HG02852 (cell line): ENCODE results near the gene LRRC37A.
A peak's percentile ranks its signal among the peaks of the same experiment; 100 is the strongest.
"Not testable (repeated sequence)": the region's sequence is repeated elsewhere in the genome, so short reads cannot be mapped to it uniquely, and the experiment has no call there.

Experiments
- ATAC-seq: cut with Tn5 transposase; IDR thresholded peaks from one replicate; pipeline ENCODE4 v1.9.1; 2021; ENCODE audit warnings: mild to moderate bottlenecking, moderate library complexity; ENCODE audit not compliant: unreplicated experiment

LRRC37A gene

GRCh38 chr17:46294831-46295230 is at the start of gene LRRC37A:
TSS of gene LRRC37A (plus strand) at chr17:46295131. CDS start at chr17:46295134, 3 bp downstream.
- ATAC-seq: not testable (repeated sequence)

- not testable (repeated sequence) for ATAC-seq
Observed at GRCh38 chr17:46249153-46249552, 45.8 kb upstream of the LRRC37A start.

- not testable (repeated sequence) for ATAC-seq
Observed at GRCh38 chr17:46252804-46253203, 42.1 kb upstream of the LRRC37A start.

GRCh38 chr17:46253722-46254121 is 41.2 kb upstream of the LRRC37A start:
- not testable (repeated sequence) for ATAC-seq

- ATAC-seq: not testable (repeated sequence)
Observed at GRCh38 chr17:46254215-46254614, 40.7 kb upstream of the LRRC37A start.

- not testable (repeated sequence) for ATAC-seq
Observed at GRCh38 chr17:46256369-46256768, 38.6 kb upstream of the LRRC37A start.

GRCh38 chr17:46259845-46260661 is 34.9 kb upstream of the LRRC37A start:
- ATAC-seq: not testable (repeated sequence)

GRCh38 chr17:46262271-46262670 is 32.7 kb upstream of the LRRC37A start:
- no peak for ATAC-seq

- no peak for ATAC-seq
Observed at GRCh38 chr17:46264456-46265198, 30.3 kb upstream of the LRRC37A start.

- not testable (repeated sequence) for ATAC-seq
Observed at GRCh38 chr17:46266063-46266655, 28.8 kb upstream of the LRRC37A start.

GRCh38 chr17:46266656-46267544 is 28.0 kb upstream of the LRRC37A start:
- ATAC-seq: peak; percentile 82

- no peak for ATAC-seq
Observed at GRCh38 chr17:46270032-46270431, 24.9 kb upstream of the LRRC37A start.

- ATAC-seq: no peak
Observed at GRCh38 chr17:46273541-46274236, 21.2 kb upstream of the LRRC37A start.

- ATAC-seq: no peak
Observed at GRCh38 chr17:46274238-46274637, 20.7 kb upstream of the LRRC37A start.

GRCh38 chr17:46276728-46277479 is 18.0 kb upstream of the LRRC37A start:
- not testable (repeated sequence) for ATAC-seq

GRCh38 chr17:46281336-46281735 is 13.6 kb upstream of the LRRC37A start:
- ATAC-seq: not testable (repeated sequence)

GRCh38 chr17:46282635-46283034 is 12.3 kb upstream of the LRRC37A start:
- not testable (repeated sequence) for ATAC-seq

- ATAC-seq: not testable (repeated sequence)
Observed at GRCh38 chr17:46284467-46284866, 10.5 kb upstream of the LRRC37A start.

- not testable (repeated sequence) for ATAC-seq
Observed at GRCh38 chr17:46285500-46285899, 9.4 kb upstream of the LRRC37A start.
